Lower lobe of right lung (tissue), 2 donors: ENCODE data around the gene ALS2. TPM values are rescaled to one million over a fixed set of nuclear protein-coding genes. Genes with fewer than 3 reads are reported as not detected.

Experiments used
- ATAC-seq, 2 donors: fragments of 200-7000 bp; cut with Tn5 transposase; one replicate each; pipeline ENCODE4 v1.9.1; 2020 to 2022; ENCODE audit warnings: mild to moderate bottlenecking in 2 of 2, moderate library complexity in 2 of 2
- DNase-seq: peaks from one replicate; pipeline ENCODE4 v3.0.0-alpha.2; 2020
- H3K27ac ChIP-seq: fragments of 200-600 bp; one replicate; pipeline ENCODE4 v1.8.0; 2022
- H3K27me3 ChIP-seq: fragments of 200-600 bp; one replicate; pipeline ENCODE4 v1.8.0; 2022; ENCODE audit warnings: low read depth
- H3K36me3 ChIP-seq: fragments of 200-600 bp; one replicate; pipeline ENCODE4 v1.8.0; 2022; ENCODE audit warnings: mild to moderate bottlenecking
- H3K4me1 ChIP-seq: fragments of 200-600 bp; one replicate; pipeline ENCODE4 v1.8.0; 2022
- H3K4me3 ChIP-seq: fragments of 200-600 bp; one replicate; pipeline ENCODE4 v1.8.0; 2022; ENCODE audit warnings: mild to moderate bottlenecking
- H3K9me3 ChIP-seq: fragments of 200-600 bp; one replicate; pipeline ENCODE4 v1.8.0; 2022
- intact Hi-C: fragments of 100-400 bp; cut with DNase I; formaldehyde crosslinking; loops from one replicate; pipeline ENCODE4 v1.11.0; 2022
- total RNA-seq: library from RNA; stranded (reverse); fragmentation: NEBNext Ultra II Directional; extraction: Animal tissue kit (Norgen Biotek cat#: 25700); gene quantifications from one replicate; pipeline ENCODE4 v1.2.1, GENCODE V29; 2021
- TF ChIP-seq, protein P1 (sequence below): fragments of 200-600 bp; IDR thresholded peaks from one replicate; pipeline ENCODE4 v1.8.0; 2022; ENCODE audit warnings: antibody characterized with exemption, mild to moderate bottlenecking
- donor health status: DM: no; HTN: yes; CAD: no; lungs with severe emphysema.

The ALS2 gene
- total RNA-seq, 1 donor from 2014 or later = 24.7 TPM

DNA sequence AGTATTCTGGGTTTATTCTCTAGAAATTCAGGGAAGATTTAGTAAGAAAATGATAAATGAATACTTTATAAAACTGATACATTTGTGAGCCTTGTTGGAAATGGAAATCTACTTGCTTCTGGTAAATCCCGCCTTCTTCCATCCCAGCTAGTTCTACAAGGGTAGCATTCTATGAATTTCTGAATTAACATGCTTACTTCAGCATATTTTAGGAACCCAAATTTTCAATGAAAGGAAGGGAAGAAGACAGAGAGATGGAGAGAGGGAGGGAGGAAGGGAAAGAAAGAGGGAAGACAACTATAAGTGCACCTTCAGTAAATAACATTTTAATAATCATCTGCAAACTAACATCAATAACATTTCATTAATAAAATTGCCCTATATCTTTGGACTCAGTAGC, 110.9 kb downstream of the ALS2 start:
- ATAC-seq (no peak), DNase-seq (no peak)
- intact Hi-C loops = no loop called here
- Histone ChIP-seq H3K36me3 (no peaks in the 10 kb centered on the region), H3K4me1 (no peaks in the 10 kb centered on the region), H3K27ac (no peak overlapping the region), H3K9me3 (no peaks in the 10 kb centered on the region), H3K4me3 (no peak overlapping the region), H3K27me3 (no peaks in the 10 kb centered on the region)
- TF ChIP-seq, protein P1, sequence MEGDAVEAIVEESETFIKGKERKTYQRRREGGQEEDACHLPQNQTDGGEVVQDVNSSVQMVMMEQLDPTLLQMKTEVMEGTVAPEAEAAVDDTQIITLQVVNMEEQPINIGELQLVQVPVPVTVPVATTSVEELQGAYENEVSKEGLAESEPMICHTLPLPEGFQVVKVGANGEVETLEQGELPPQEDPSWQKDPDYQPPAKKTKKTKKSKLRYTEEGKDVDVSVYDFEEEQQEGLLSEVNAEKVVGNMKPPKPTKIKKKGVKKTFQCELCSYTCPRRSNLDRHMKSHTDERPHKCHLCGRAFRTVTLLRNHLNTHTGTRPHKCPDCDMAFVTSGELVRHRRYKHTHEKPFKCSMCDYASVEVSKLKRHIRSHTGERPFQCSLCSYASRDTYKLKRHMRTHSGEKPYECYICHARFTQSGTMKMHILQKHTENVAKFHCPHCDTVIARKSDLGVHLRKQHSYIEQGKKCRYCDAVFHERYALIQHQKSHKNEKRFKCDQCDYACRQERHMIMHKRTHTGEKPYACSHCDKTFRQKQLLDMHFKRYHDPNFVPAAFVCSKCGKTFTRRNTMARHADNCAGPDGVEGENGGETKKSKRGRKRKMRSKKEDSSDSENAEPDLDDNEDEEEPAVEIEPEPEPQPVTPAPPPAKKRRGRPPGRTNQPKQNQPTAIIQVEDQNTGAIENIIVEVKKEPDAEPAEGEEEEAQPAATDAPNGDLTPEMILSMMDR = no peak

DNA sequence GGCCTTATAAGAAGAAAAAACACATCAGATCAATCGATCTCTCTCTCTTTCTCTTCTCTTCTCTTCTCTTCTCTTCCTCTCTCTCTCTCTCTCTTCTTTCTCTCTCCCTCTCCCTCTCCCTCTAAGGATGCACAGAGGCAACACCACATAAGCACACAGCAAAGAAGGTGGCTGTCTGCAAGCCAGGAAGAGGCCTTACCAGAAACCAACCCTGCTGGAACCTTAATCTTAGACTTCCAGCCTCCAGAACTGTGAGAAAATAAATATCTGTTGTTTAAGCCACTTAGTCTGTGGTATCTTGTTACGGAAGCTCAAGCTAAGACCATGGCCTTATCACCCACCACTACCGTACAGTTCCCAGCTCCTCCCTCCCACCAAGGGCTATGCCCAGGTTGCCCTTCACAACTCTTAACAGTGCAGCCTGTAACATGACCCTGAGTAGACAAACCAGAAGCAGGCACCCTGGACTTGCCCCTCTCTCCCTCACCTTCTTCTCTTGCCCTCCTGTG, 112.3 kb downstream of the ALS2 start:
- intact Hi-C loops = no loop called here
- DNase-seq (no peak), ATAC-seq (peak in 1 of 2 donors; percentile 30)
- Histone ChIP-seq H3K9me3 (no peaks in the 10 kb centered on the region), H3K4me1 (no peaks in the 10 kb centered on the region), H3K27me3 (no peaks in the 10 kb centered on the region), H3K27ac (no peak overlapping the region), H3K36me3 (no peaks in the 10 kb centered on the region), H3K4me3 (no peak overlapping the region)
- TF ChIP-seq, protein P1 = no peak

DNA sequence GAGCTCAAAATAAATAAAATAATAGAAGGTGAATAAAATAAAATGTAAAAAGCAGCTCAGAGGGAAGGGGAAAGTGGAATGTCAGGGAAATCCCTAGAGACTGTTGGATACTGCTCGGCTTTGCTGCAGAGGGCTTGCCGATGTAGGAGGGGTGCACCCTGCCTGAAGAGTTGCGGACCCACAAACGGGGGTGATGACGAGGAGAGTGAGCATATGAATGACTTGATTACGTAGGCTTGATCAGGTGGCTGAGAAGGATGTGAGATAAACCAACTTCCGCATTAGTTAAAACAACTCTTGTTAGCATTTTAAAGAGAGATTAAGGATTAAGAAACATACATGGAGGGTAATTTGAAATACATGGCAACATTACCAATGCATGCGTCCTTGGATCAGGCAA, 116.4 kb downstream of the ALS2 start:
- ATAC-seq (no peak), DNase-seq (no peak)
- intact Hi-C loops = no loop called here
- H3K4me3 ChIP-seq = no peak overlapping the region
- no peaks in the 10 kb centered on the region for H3K27me3 ChIP-seq
- H3K4me1 ChIP-seq = no peaks in the 10 kb centered on the region
- no peak overlapping the region for H3K27ac ChIP-seq
- TF ChIP-seq, protein P1 = no peak
- no peaks in the 10 kb centered on the region for H3K9me3 ChIP-seq
- no peaks in the 10 kb centered on the region for H3K36me3 ChIP-seq

- TF ChIP-seq, protein P1 = no peak
- intact Hi-C loops = no loop called here
- no peak for ATAC-seq
Observed at GRCh38 chr2:201661366-201661765, 119.4 kb downstream of the ALS2 start.

DNA sequence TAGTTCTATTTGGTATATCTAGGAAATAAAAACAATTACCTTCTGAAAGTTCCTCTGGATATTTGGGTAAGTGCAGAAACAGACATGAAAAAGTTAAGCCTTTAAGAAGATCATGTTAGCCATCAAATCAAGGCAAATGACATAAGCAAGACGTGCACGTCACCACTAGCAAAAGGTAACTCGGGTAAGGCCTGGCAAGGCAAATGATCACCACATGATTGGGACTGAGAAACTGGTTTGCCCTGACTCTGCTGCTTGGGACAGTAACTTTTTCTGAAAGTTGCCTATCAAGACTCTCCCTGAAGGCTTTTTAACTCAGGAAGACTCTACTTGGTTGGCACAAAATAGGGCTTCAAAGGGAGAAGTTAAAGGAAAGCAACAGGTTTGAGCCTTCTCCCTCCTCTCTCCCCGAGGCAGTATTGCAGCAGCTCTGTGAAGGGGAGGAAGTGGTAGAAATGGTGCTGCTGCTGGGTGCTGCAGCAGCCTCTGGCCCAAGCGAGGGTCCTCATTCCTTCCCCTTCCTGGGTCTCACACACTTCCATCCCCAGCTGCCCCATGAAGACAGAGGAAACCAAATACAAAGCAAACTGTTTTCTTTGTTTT, 120.3 kb downstream of the ALS2 start:
- ATAC-seq = no peak
- no peaks in the 10 kb centered on the region for H3K9me3 ChIP-seq
- TF ChIP-seq, protein P1 = no peak

More at GRCh38 chr2:201661366-201661765, 119.4 kb downstream of the ALS2 start:
- Histone ChIP-seq H3K4me3 (no peak overlapping the region), H3K27me3 (no peaks in the 10 kb centered on the region), H3K36me3 (no peaks in the 10 kb centered on the region), H3K4me1 (no peaks in the 10 kb centered on the region), H3K27ac (no peak overlapping the region), H3K9me3 (no peaks in the 10 kb centered on the region)
- DNase-seq = no peak

More for the DNA sequence above, 120.3 kb downstream of the ALS2 start:
- no peak overlapping the region for H3K27ac ChIP-seq
- H3K4me3 ChIP-seq = no peak overlapping the region
- H3K36me3 ChIP-seq = no peaks in the 10 kb centered on the region
- H3K27me3 ChIP-seq = no peaks in the 10 kb centered on the region
- H3K4me1 ChIP-seq = no peaks in the 10 kb centered on the region
- intact Hi-C loops = no loop called here
- DNase-seq = no peak
